Keratinocyte (primary cell): ENCODE data around the gene RAB38. TPM values are rescaled to one million over a fixed set of nuclear protein-coding genes. Genes with fewer than 3 reads are reported as not detected.

Experiments
- DNase-seq: peaks from one replicate; pipeline ENCODE4 v3.0.0-alpha.2; 2011; ENCODE audit warnings: low read depth, missing footprints, low spot score
- FAIRE-seq: peaks from 2 replicates; lab custom pipeline; 2011; peaks lifted over from hg19 to GRCh38; lab: Jason Lieb, UNC
- H2AFZ ChIP-seq: 2 replicates; pipeline ENCODE4 v1.6.0; 2012; ENCODE audit warnings: low read length, control low read depth, inconsistent platforms; ENCODE audit not compliant: control insufficient read depth
- H3K27ac ChIP-seq: 2 replicates; pipeline ENCODE4 v1.5.1; 2011; ENCODE audit warnings: low read length; ENCODE audit not compliant: control insufficient read depth, insufficient read depth
- H3K27me3 ChIP-seq: 3 replicates; pipeline ENCODE4 v1.6.0; 2011; ENCODE audit warnings: low read length; ENCODE audit not compliant: control insufficient read depth, insufficient read depth; ENCODE audit errors: extremely low read depth
- H3K36me3 ChIP-seq, 2 experiments: 2 replicates in 1 of 2; 3 replicates in 1 of 2; pipeline ENCODE4 v1.5.1; 2011; ENCODE audit warnings: low read length in 2 of 2, mild to moderate bottlenecking in 1 of 2; ENCODE audit not compliant: control insufficient read depth in 2 of 2, insufficient read depth in 2 of 2; ENCODE audit errors: extremely low read depth in 1 of 2
- H3K4me1 ChIP-seq: 3 replicates; pipeline ENCODE4 v1.5.1; 2011; ENCODE audit warnings: low read length; ENCODE audit not compliant: control insufficient read depth, insufficient read depth; ENCODE audit errors: extremely low read depth
- H3K4me2 ChIP-seq: 3 replicates; pipeline ENCODE4 v1.6.0; 2011; ENCODE audit warnings: low read depth, low read length; ENCODE audit not compliant: control insufficient read depth, insufficient read depth; ENCODE audit errors: extremely low read depth
- H3K4me3 ChIP-seq, 3 experiments: fragments of 200-600 bp in 1 of 3; sonication (generic) in 1 of 3; 2 replicates in 2 of 3; 3 replicates in 1 of 3; pipeline ENCODE4 v1.5.1; 2011 to 2016; ENCODE audit warnings: low read length in 3 of 3, mild to moderate bottlenecking in 3 of 3, control low read depth in 2 of 3, inconsistent platforms in 1 of 3, low read depth in 1 of 3, mixed read lengths in 1 of 3, mixed run types in 1 of 3, moderate library complexity in 1 of 3; ENCODE audit not compliant: control insufficient read depth in 2 of 3, insufficient read depth in 2 of 3; ENCODE audit errors: extremely low read depth in 1 of 3
- H3K79me2 ChIP-seq: 2 replicates; pipeline ENCODE4 v1.6.0; 2012; ENCODE audit warnings: low read length; ENCODE audit not compliant: control insufficient read depth, insufficient read depth
- H3K9ac ChIP-seq: 3 replicates; pipeline ENCODE4 v1.6.0; 2011; ENCODE audit warnings: low read length; ENCODE audit not compliant: control insufficient read depth, insufficient read depth; ENCODE audit errors: extremely low read depth
- H3K9me1 ChIP-seq: 3 replicates; pipeline ENCODE4 v1.6.0; 2011; ENCODE audit warnings: low read length; ENCODE audit not compliant: control insufficient read depth, insufficient read depth; ENCODE audit errors: extremely low read depth
- H3K9me3 ChIP-seq: 2 replicates; pipeline ENCODE4 v1.5.1; 2012; ENCODE audit warnings: low read depth, low read length; ENCODE audit not compliant: control insufficient read depth
- H4K20me1 ChIP-seq: 3 replicates; pipeline ENCODE4 v1.6.0; 2011; ENCODE audit warnings: low read length; ENCODE audit not compliant: control insufficient read depth, insufficient read depth; ENCODE audit errors: extremely low read depth
- EZH2 ChIP-seq: IDR thresholded peaks from one replicate; pipeline ENCODE4 v1.6.1; 2012; ENCODE audit warnings: inconsistent platforms, mild to moderate bottlenecking, low read length, moderate library complexity
- dilution Hi-C: fragments of 300-500 bp; cut with MboI; formaldehyde crosslinking; loops from one replicate; pipeline ENCODE4 v1.7.0; 2020; ENCODE audit warnings: low sequenced_read_pairs; ENCODE audit not compliant: extremely low pct_ligation_motif_present
- polyA plus RNA-seq, 5 experiments: library from polyadenylated mRNA; depleted of rRNA in 3 of 5; stranded (reverse) in 3 of 5; stranded (forward) in 1 of 5; unstranded in 1 of 5; fragments of >200 nt; gene quantifications; 1 replicate in 1 of 5; 2 replicates in 3 of 5; 3 replicates in 1 of 5; pipeline versions ENCODE4 v1.2.1 to v1.2.3, GENCODE V29; 2011 to 2012; ENCODE audit warnings: missing spikeins in 2 of 5, low read depth in 1 of 5, low replicate concordance in 1 of 5
- TF ChIP-seq, protein P1 (sequence below), 3 experiments: IDR thresholded peaks in 1 of 3; conservative IDR thresholded peaks in 1 of 3; optimal IDR thresholded peaks in 1 of 3; 2 replicates in 2 of 3; 3 replicates in 1 of 3; pipeline versions ENCODE3 to v1.5.1; 2011; ENCODE audit warnings: low read length in 3 of 3, mild to moderate bottlenecking in 3 of 3, moderate library complexity in 2 of 3, control low read depth in 1 of 3, inconsistent platforms in 1 of 3; ENCODE audit not compliant: insufficient read depth in 2 of 3; ENCODE audit errors: extremely low read depth in 1 of 3

The RAB38 gene
- polyA plus RNA-seq, 1 donor (not counting 4 experiments of a cell fraction or from before 2014, with no cell fraction given): 146 TPM

GRCh38 chr11:88178191-88178590 lies 2.9 kb upstream of the RAB38 start:
- H3K79me2 ChIP-seq: peaks cover 13% of the 10 kb centered on the region
- peak; percentile 5 for FAIRE-seq
- H3K27me3 ChIP-seq: no peaks in the 10 kb centered on the region
- H3K4me2 ChIP-seq: peak overlapping the region; percentile 80
- TF ChIP-seq, protein P1, sequence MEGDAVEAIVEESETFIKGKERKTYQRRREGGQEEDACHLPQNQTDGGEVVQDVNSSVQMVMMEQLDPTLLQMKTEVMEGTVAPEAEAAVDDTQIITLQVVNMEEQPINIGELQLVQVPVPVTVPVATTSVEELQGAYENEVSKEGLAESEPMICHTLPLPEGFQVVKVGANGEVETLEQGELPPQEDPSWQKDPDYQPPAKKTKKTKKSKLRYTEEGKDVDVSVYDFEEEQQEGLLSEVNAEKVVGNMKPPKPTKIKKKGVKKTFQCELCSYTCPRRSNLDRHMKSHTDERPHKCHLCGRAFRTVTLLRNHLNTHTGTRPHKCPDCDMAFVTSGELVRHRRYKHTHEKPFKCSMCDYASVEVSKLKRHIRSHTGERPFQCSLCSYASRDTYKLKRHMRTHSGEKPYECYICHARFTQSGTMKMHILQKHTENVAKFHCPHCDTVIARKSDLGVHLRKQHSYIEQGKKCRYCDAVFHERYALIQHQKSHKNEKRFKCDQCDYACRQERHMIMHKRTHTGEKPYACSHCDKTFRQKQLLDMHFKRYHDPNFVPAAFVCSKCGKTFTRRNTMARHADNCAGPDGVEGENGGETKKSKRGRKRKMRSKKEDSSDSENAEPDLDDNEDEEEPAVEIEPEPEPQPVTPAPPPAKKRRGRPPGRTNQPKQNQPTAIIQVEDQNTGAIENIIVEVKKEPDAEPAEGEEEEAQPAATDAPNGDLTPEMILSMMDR (optimal IDR thresholded peaks at IDR 0.05 in 1 of 3, IDR thresholded peaks at IDR 0.05 in 1 of 3, conservative IDR thresholded peaks at IDR 0.05 in 1 of 3; ENCODE audit: extremely low read depth in 1 of 3, insufficient read depth in 2 of 3, low read length in 3 of 3): no peak
- TF ChIP-seq EZH2: no peak
- no peaks in the 10 kb centered on the region for H4K20me1 ChIP-seq
- no peak overlapping the region for H3K4me3 ChIP-seq
- no peaks in the 10 kb centered on the region for H3K9me3 ChIP-seq
- H3K9ac ChIP-seq: peak overlapping the region; percentile 33
- H3K4me1 ChIP-seq: peaks cover 68% of the 10 kb centered on the region
- H2AFZ ChIP-seq: no peak overlapping the region
- peak overlapping the region; percentile 94 for H3K27ac ChIP-seq
- no peak for DNase-seq
- dilution Hi-C loops: no loop called here
- H3K9me1 ChIP-seq: no peaks in the 10 kb centered on the region
- peaks cover 0 to 1% of the 10 kb centered on the region in 2 experiments for H3K36me3 ChIP-seq

DNA sequence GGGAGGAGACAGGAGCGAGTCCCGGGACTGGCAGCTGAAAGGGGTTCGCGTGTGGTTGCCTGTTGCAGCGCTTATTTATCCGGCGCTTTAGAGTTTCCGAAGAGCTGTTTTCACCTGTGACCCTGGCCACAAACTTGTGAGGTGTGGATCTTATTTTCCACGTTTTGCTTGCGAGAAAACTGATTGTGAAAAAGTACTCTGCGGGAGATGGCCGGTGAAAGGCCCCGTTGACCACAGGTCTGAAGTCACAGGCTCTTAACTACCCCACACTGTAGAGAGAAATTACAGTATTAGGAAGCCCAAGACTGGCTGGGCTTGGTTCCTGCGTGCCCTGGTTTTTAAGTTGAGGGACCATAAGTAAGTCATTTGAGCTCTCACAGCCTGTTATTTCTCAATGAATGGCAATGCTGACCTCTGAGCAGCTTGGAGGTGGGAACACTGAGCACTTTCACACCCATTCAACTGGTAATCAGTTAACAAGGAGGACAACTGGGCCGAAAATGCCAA lies 379 bp upstream of the RAB38 start:
- Histone ChIP-seq H3K4me3 (peak overlapping the region; percentile 58 to 71 (median 63)), H3K9me3 (no peaks in the 10 kb centered on the region), H3K9ac (peak overlapping the region; percentile 93), H2AFZ (peak overlapping the region; percentile 65), H3K4me1 (peaks cover 68% of the 10 kb centered on the region), H3K4me2 (peak overlapping the region; percentile 97), H3K79me2 (peaks cover 38% of the 10 kb centered on the region), H4K20me1 (no peaks in the 10 kb centered on the region), H3K27me3 (no peaks in the 10 kb centered on the region), H3K9me1 (no peaks in the 10 kb centered on the region), H3K27ac (peak overlapping the region; percentile 96), H3K36me3 (peaks cover 0 to 13% of the 10 kb centered on the region in 2 experiments)
- TF ChIP-seq, protein P1 (optimal IDR thresholded peaks at IDR 0.05 in 1 of 3, IDR thresholded peaks at IDR 0.05 in 1 of 3, conservative IDR thresholded peaks at IDR 0.05 in 1 of 3; ENCODE audit: extremely low read depth in 1 of 3, insufficient read depth in 2 of 3, low read length in 3 of 3): no peak
- no peak for TF ChIP-seq EZH2
- DNase-seq (no peak), FAIRE-seq (no peak)
- dilution Hi-C loops: no loop called here
